SU-DHL-6 (cell line): ENCODE results near the gene NLGN3.

Source experiments
- H2AFZ ChIP-seq: fragments of 200-600 bp; sonication (generic); 2 replicates; pipeline ENCODE4 v1.6.1; 2014; ENCODE audit warnings: low read depth, mild to moderate bottlenecking, moderate library complexity, mixed read lengths, antibody characterized with exemption, low read length; ENCODE audit not compliant: severe bottlenecking
- H3F3A ChIP-seq: fragments of 200-600 bp; shearing (Covaris generic); 2 replicates; pipeline ENCODE4 v1.6.0; 2016; ENCODE audit warnings: antibody characterized with exemption, mild to moderate bottlenecking; ENCODE audit not compliant: insufficient read depth
- H3K27ac ChIP-seq: fragments of 200-600 bp; sonication (generic); 2 replicates; pipeline ENCODE4 v1.5.1; 2016; ENCODE audit warnings: low read depth, mild to moderate bottlenecking, low read length, moderate library complexity, mixed read lengths
- H3K27me3 ChIP-seq: fragments of 200-600 bp; sonication (generic), shearing (Covaris generic); 2 replicates; pipeline ENCODE4 v1.6.0; 2014; ENCODE audit warnings: mild to moderate bottlenecking, low read length
- H3K36me3 ChIP-seq: fragments of 200-600 bp; sonication (generic); 2 replicates; pipeline ENCODE4 v1.6.1; 2014; ENCODE audit warnings: mild to moderate bottlenecking, low read length, mixed read lengths
- H3K4me2 ChIP-seq: fragments of 300-600, 200-600 bp; shearing (Covaris generic), sonication (generic); 2 replicates; pipeline ENCODE4 v1.6.0; 2014; ENCODE audit warnings: low read length, low read depth, mild to moderate bottlenecking; ENCODE audit not compliant: poor library complexity, severe bottlenecking
- H3K4me3 ChIP-seq: fragments of 200-600 bp; sonication (generic); 2 replicates; pipeline ENCODE4 v1.5.1; 2014; ENCODE audit warnings: antibody characterized with exemption, low read length, mild to moderate bottlenecking, mixed read lengths; ENCODE audit not compliant: insufficient read depth, poor library complexity, severe bottlenecking
- H3K79me2 ChIP-seq: fragments of 200-600 bp; sonication (generic); 2 replicates; pipeline ENCODE4 v1.6.1; 2014; ENCODE audit warnings: mild to moderate bottlenecking, low read length, moderate library complexity; ENCODE audit not compliant: insufficient read depth
- H3K9ac ChIP-seq: fragments of 200-600 bp; sonication (generic); 2 replicates; pipeline ENCODE4 v1.7.0; 2014; ENCODE audit warnings: mild to moderate bottlenecking, low read length
- H3K9me2 ChIP-seq: fragments of 200-600 bp; sonication (generic); replicated peaks from 2 replicates; pipeline ENCODE4 v1.6.1; 2014; ENCODE audit warnings: low read length; ENCODE audit not compliant: insufficient read depth
- H3K9me3 ChIP-seq: fragments of 200-600 bp; sonication (generic); 2 replicates; pipeline ENCODE4 v1.6.1; 2014; ENCODE audit warnings: low read length, mixed read lengths; ENCODE audit not compliant: insufficient read depth
- H4K20me1 ChIP-seq: fragments of 200-600 bp; sonication (generic); 2 replicates; pipeline ENCODE4 v1.6.1; 2014; ENCODE audit warnings: low read depth, mild to moderate bottlenecking, antibody characterized with exemption, low read length, moderate library complexity, mixed read lengths
- CTCF ChIP-seq: fragments of 200-600 bp; sonication (generic); IDR thresholded peaks from one replicate; pipeline ENCODE4 v1.5.1; 2017; ENCODE audit warnings: antibody characterized with exemption, mild to moderate bottlenecking, low read length, moderate library complexity; ENCODE audit not compliant: insufficient read depth, poor library complexity, severe bottlenecking
- EZH2phosphoT487 ChIP-seq: fragments of 200-600 bp; sonication (generic), shearing (Covaris generic); conservative IDR thresholded peaks from 2 replicates; pipeline ENCODE4 v1.6.1; 2018; ENCODE audit warnings: mild to moderate bottlenecking, antibody characterized with exemption, low read length, moderate library complexity, mixed read lengths

Gene NLGN3

GRCh38 chrX:71109051-71109450 is 35.6 kb upstream of the NLGN3 start:
- Histone ChIP-seq H4K20me1 (no peaks in the 10 kb centered on the region), H3K9me3 (no peaks in the 10 kb centered on the region), H3K27ac (no peak overlapping the region), H3F3A (peaks cover 10% of the 10 kb centered on the region), H3K79me2 (peaks cover 16% of the 10 kb centered on the region; the same call in 1 of the 2 replicates), H2AFZ (no peak overlapping the region), H3K27me3 (no peaks in the 10 kb centered on the region), H3K36me3 (no peaks in the 10 kb centered on the region), H3K4me2 (no peak overlapping the region), H3K4me3 (no peak overlapping the region), H3K9me2 (no peaks in the 10 kb centered on the region), H3K9ac (no peak overlapping the region)
- TF ChIP-seq CTCF (no peak), EZH2phosphoT487 (no peak)

GRCh38 chrX:71111141-71111843 is 33.3 kb upstream of the NLGN3 start, which contains the start of gene IL2RG:
IL2RG (minus strand) TSS chrX:71111577; CDS start chrX:71111539, 38 bp downstream.
- H3K4me2 ChIP-seq = peak within 1 kb of the TSS; percentile 98
- no peaks in the 10 kb centered on the region for H3K9me3 ChIP-seq

GRCh38 chrX:71111921-71112431 is 32.7 kb upstream of the NLGN3 start:
- Histone ChIP-seq H3K79me2 (peaks cover 16% of the 10 kb centered on the region; the same call in 1 of the 2 replicates), H3K9me2 (no peaks in the 10 kb centered on the region), H3K36me3 (no peaks in the 10 kb centered on the region), H3K27ac (peak overlapping the region; percentile 97), H2AFZ (no peak overlapping the region), H3K27me3 (no peaks in the 10 kb centered on the region), H3K9ac (peak overlapping the region; percentile 73), H3F3A (peaks cover 10% of the 10 kb centered on the region), H3K4me2 (peak overlapping the region; percentile 98), H4K20me1 (no peaks in the 10 kb centered on the region), H3K4me3 (peak overlapping the region; percentile 65), H3K9me3 (no peaks in the 10 kb centered on the region)
- TF ChIP-seq CTCF (no peak), EZH2phosphoT487 (no peak)

More at GRCh38 chrX:71111141-71111843, 33.3 kb upstream of the NLGN3 start, which contains the start of gene IL2RG:
- Histone ChIP-seq H3K79me2 (peaks cover 16% of the 10 kb centered on the region; the same call in 1 of the 2 replicates), H3F3A (peaks cover 10% of the 10 kb centered on the region), H3K27me3 (no peaks in the 10 kb centered on the region), H3K9ac (peak within 1 kb of the TSS; percentile 73), H3K9me2 (no peaks in the 10 kb centered on the region), H3K36me3 (no peaks in the 10 kb centered on the region), H3K27ac (peak within 1 kb of the TSS; percentile 97), H3K4me3 (peak within 1 kb of the TSS; percentile 65), H2AFZ (peak within 1 kb of the TSS; percentile 74), H4K20me1 (no peaks in the 10 kb centered on the region)
- TF ChIP-seq CTCF (no peak), EZH2phosphoT487 (no peak)
